H1 (cell line): ENCODE measurements around the gene STOML2. TPM values are rescaled to one million over a fixed set of nuclear protein-coding genes. Genes with fewer than 3 reads are reported as not detected.

Experiments used
- CBX5 ChIP-seq: fragments of 300-800, 300-1000 bp; sonication (generic); IDR thresholded peaks from 2 replicates; pipeline ENCODE4 v1.7.1; 2016; ENCODE audit warnings: antibody characterized with exemption, low read length, low read depth
- CHD7 ChIP-seq: fragments of 300-600 bp; sonication (generic); IDR thresholded peaks from 2 replicates; pipeline ENCODE4 v1.7.1; 2012; ENCODE audit warnings: low read length, moderate library complexity, mild to moderate bottlenecking, inconsistent platforms; ENCODE audit not compliant: insufficient replicate concordance
- GTF2F1 ChIP-seq: IDR thresholded peaks from 2 replicates; pipeline ENCODE4 v1.6.1; 2012; ENCODE audit warnings: low read depth, low read length, improper control_type of control experiment, borderline replicate concordance
- HDAC6 ChIP-seq: IDR thresholded peaks from one replicate; pipeline ENCODE4 v1.7.1; 2012; ENCODE audit warnings: low read depth, mild to moderate bottlenecking, inconsistent platforms, low read length, moderate library complexity
- JUN ChIP-seq: IDR thresholded peaks from 2 replicates; pipeline ENCODE4 v1.6.1; 2011; ENCODE audit warnings: low read depth, mild to moderate bottlenecking, improper control_type of control experiment, low read length
- NANOG ChIP-seq: IDR thresholded peaks from 2 replicates; pipeline ENCODE4 v1.6.1; 2011; ENCODE audit warnings: low read length, low read depth, mild to moderate bottlenecking, inconsistent platforms; ENCODE audit not compliant: insufficient read depth, poor library complexity, severe bottlenecking
- RXRA ChIP-seq: IDR thresholded peaks from 2 replicates; pipeline ENCODE4 v1.6.1; 2011; ENCODE audit warnings: low read depth, mild to moderate bottlenecking, low read length, moderate library complexity; ENCODE audit not compliant: insufficient read depth
- SP2 ChIP-seq: IDR thresholded peaks from 2 replicates; pipeline ENCODE4 v1.6.1; 2012; ENCODE audit warnings: mild to moderate bottlenecking, low read length, inconsistent platforms
- SUZ12 ChIP-seq: fragments of 200-600 bp; sonication (generic); IDR thresholded peaks from 2 replicates; pipeline ENCODE4 v1.6.1; 2012; ENCODE audit warnings: mild to moderate bottlenecking, inconsistent platforms, low read length, moderate library complexity, mixed read lengths
- polyA plus RNA-seq, 7 experiments: library from polyadenylated mRNA; depleted of rRNA in 3 of 7; stranded (reverse) in 5 of 7; unstranded in 2 of 7; fragments of >200 nt in 5 of 7; fragments of 200-250 nt in 2 of 7; gene quantifications; 1 replicate in 5 of 7; 2 replicates in 1 of 7; 4 replicates in 1 of 7; pipeline versions ENCODE4 v1.2.1 to v1.2.3, GENCODE V29; 2011 to 2013; ENCODE audit warnings: missing spikeins in 2 of 7, mixed read lengths in 2 of 7
- total RNA-seq: library from RNA; stranded (reverse); fragmentation: NEBNext Ultra II Directional; extraction: Animal tissue kit (Norgen Biotek cat#: 25700); gene quantifications from 2 replicates; pipeline ENCODE4 v1.2.1, GENCODE V29; 2021

The STOML2 gene
- total and polyA plus RNA-seq, 2 of the 8 experiments (the other 6 are each of a cell fraction or from before 2014, with no cell fraction given): 203 to 256 TPM

- TF ChIP-seq SUZ12: no peak
- TF ChIP-seq GTF2F1: peak; percentile 59; the same call in 1 of the 2 replicates
- no peak for TF ChIP-seq JUN
- TF ChIP-seq NANOG: no peak
- no peak for TF ChIP-seq CHD7
- no peak for TF ChIP-seq SP2
- no peak for TF ChIP-seq HDAC6
- no peak for TF ChIP-seq RXRA
- no peak for TF ChIP-seq CBX5
Measured at GRCh38 chr9:35079426-35080341, 23.2 kb downstream of the STOML2 start, which contains the start of gene FANCG (continued).
